Muscle of back (tissue), 13 donors: ENCODE results near the gene NLGN4X. TPM values are rescaled to one million over a fixed set of nuclear protein-coding genes. Genes with fewer than 3 reads are reported as not detected.

ENCODE experiments used
- DNase-seq, 3 donors: peaks; one replicate each; pipeline versions ENCODE4 v3.0.0 to v3.0.0-alpha.2; 2013
- long read RNA-seq, 9 donors: transcript quantifications; one replicate each; lab custom pipeline, GENCODE V29; 2026
- polyA plus RNA-seq, 10 donors: library from polyadenylated mRNA; unstranded; fragments of 120-200 nt; gene quantifications; one replicate each; pipeline ENCODE4 v1.2.1, GENCODE V29; 2013; ENCODE audit not compliant: insufficient read length in 10 of 10

NLGN4X gene
- 1 to 10 TPM; 2.3 to 5.6 (median 3.4) TPM for polyA plus RNA-seq
- long read RNA-seq, donor 1, full-length matches to known transcripts = 1 of 1 reads
- long read RNA-seq, donor 1, partial matches to known transcripts = 0 of 1 reads
- long read RNA-seq, donor 1, other reads (novel, unspliced or antisense) = 0 of 1 reads
- long read RNA-seq, donor 2 = 0 reads
- long read RNA-seq, donor 3 = 0 reads
- long read RNA-seq, donor 4, full-length matches to known transcripts = 2 of 2 reads
- long read RNA-seq, donor 4, partial matches to known transcripts = 0 of 2 reads
- long read RNA-seq, donor 4, other reads (novel, unspliced or antisense) = 0 of 2 reads
- long read RNA-seq, donor 5 = 0 reads
- long read RNA-seq, donor 6 = 0 reads
- long read RNA-seq, donor 7 = 0 reads
- long read RNA-seq, donor 8, full-length matches to known transcripts = 1 of 1 reads
- long read RNA-seq, donor 8, partial matches to known transcripts = 0 of 1 reads
- long read RNA-seq, donor 8, other reads (novel, unspliced or antisense) = 0 of 1 reads
- long read RNA-seq, donor 9 = 0 reads

- DNase-seq = peak in 2 of 3 donors; percentile 7 to 31
These were observed at the start of gene NLGN4X for GRCh38 chrX:6228720-6229119. TSS of gene NLGN4X (minus strand) at chrX:6228867. CDS start at chrX:6151466, 77,401 bp downstream.

- DNase-seq = no peak
These were observed 37.4 kb upstream of the NLGN4X start for GRCh38 chrX:6266041-6266440.

- no peak for DNase-seq
These were observed 34.3 kb upstream of the NLGN4X start for GRCh38 chrX:6262959-6263358.

GRCh38 chrX:6257025-6257424 is 28.4 kb upstream of the NLGN4X start:
- no peak for DNase-seq

GRCh38 chrX:6244666-6245065 is 16.0 kb upstream of the NLGN4X start:
- DNase-seq = no peak

GRCh38 chrX:6238576-6238975 is 9.9 kb upstream of the NLGN4X start:
- no peak for DNase-seq

- DNase-seq = peak in 1 of 3 donors; percentile 1
These were observed 732 bp downstream of the NLGN4X start for GRCh38 chrX:6227935-6228334.

- peak in 1 of 3 donors; percentile 28 for DNase-seq
These were observed 1.2 kb downstream of the NLGN4X start for GRCh38 chrX:6227453-6227835.

GRCh38 chrX:6226596-6227452 is 1.8 kb downstream of the NLGN4X start:
- peak in 2 of 3 donors; percentile 7 to 60 for DNase-seq

GRCh38 chrX:6225911-6226595 is 2.6 kb downstream of the NLGN4X start:
- DNase-seq = peak in 2 of 3 donors; percentile 16 to 54

- DNase-seq = no peak
These were observed 3.3 kb downstream of the NLGN4X start for GRCh38 chrX:6225288-6225910.

- DNase-seq = no peak
These were observed 5.2 kb downstream of the NLGN4X start for GRCh38 chrX:6223516-6223915.

GRCh38 chrX:6210230-6210629 is 18.4 kb downstream of the NLGN4X start:
- DNase-seq = no peak

- DNase-seq = no peak
These were observed 25.0 kb downstream of the NLGN4X start for GRCh38 chrX:6203462-6204215.

- DNase-seq = no peak
These were observed 29.2 kb downstream of the NLGN4X start for GRCh38 chrX:6199486-6199885.

- DNase-seq = no peak
These were observed 41.4 kb downstream of the NLGN4X start for GRCh38 chrX:6187256-6187655.

GRCh38 chrX:6184900-6185515 is 43.7 kb downstream of the NLGN4X start:
- DNase-seq = peak in 2 of 3 donors; percentile 3 to 11

GRCh38 chrX:6175914-6176313 is 52.8 kb downstream of the NLGN4X start:
- DNase-seq = no peak

- DNase-seq = no peak
These were observed 58.2 kb downstream of the NLGN4X start for GRCh38 chrX:6170424-6170823.

GRCh38 chrX:6169407-6169806 is 59.3 kb downstream of the NLGN4X start:
- no peak for DNase-seq
